KBM-7 (cell line): ENCODE data around the gene PPA1.
"Not testable (repeated sequence)": the region's sequence is repeated elsewhere in the genome, so short reads cannot be mapped to it uniquely, and the experiment has no call there.

Experiments used
- DNase-seq: peaks from one replicate; pipeline ENCODE4 v3.0.0-alpha.2; 2015
- in situ Hi-C: fragments of 300-500 bp; cut with MboI; formaldehyde crosslinking; loops from 2 replicates; pipeline ENCODE4 v1.14.3; 2020; ENCODE audit warnings: low sequenced_read_pairs, low pct_unique_long_range_greater_than_20kb, mixed read lengths

PPA1 gene

DNA sequence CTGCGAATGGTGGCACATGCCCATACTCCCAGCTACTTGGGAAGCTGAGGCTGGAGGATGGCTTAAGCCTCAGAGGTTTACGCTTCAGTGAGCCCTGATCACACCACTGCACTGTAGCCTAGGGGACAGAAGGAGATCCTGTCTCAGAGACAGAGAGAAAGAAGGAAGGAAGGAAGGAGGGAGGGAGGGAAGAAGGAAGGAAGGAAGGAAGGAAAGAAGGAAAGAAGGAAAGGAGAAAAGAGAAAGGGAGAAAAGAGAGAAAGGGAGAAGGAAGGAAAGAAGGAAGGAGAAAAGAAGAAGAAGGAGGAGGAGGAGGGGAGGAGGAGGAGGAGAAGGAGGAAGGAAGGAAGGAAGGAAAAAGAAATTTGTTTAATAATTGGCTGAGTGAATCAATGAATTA lies 49.9 kb downstream of the PPA1 start:
- DNase-seq: no peak
- in situ Hi-C loops: no loop called here

DNA sequence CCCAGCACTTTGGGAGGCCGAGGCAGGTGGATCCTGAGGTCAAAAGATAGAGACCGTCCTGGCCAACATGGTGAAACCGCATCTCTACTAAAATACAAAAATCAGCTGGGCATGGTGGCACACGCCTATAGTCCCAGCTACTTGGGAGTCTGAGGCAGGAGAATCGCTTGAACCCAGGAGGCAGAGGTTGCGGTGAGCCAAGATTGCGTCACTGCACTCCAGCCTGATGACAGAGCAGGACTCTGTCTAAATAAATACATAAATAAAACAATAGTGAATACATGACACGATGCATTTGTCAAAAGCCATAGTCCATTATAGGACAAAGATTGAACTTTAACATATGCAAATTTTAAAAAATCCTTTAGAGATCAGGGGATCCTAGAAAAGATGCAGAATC lies 54.0 kb downstream of the PPA1 start:
- in situ Hi-C loops, DNase-seq: not testable (repeated sequence)

DNA sequence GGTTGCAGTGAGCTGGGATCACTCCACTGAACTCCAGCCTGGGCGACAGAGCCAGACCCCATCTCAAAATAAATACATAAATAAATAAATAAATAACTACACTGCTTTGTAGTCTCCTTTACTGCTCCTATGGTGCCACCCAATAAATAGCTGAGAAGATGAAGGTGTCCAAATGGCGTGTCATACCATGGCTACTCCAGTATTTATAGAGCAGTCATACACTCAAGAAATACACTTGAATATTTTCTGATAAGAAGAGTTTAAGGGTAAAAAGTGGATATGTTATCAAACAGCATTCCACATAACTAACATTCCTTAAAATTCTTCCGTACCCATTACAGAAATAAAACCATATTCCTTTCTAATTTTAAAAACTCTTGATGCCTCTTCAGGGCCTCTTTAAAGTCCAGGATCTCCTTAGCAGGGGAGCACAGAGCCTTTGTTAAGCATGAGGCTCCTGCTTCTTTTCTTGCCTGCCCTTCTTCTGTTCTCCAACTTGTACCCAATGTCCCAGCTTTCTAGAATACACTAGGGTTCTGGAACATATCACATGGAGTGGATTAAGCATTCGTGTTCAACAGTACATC lies 55.0 kb downstream of the PPA1 start:
- in situ Hi-C loops: no loop called here
- DNase-seq: no peak

DNA sequence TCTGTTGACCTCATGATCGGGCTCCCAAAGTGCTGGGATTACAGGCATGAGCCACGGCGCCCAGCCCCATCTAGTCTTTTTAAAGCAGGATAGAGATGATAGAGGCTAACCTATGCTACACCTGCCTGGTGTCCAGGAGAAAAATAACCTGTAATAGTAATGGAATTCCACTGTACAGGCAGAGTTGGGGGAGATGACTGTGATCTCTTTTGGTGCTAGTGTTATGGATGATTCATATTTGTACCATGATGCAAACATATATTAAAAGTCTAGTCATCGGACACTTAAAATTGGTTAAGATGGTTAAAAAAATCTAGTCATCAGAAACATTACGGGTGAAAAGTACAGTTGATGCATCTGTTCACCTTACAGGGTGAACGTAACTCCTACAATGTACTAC lies 56.8 kb downstream of the PPA1 start:
- DNase-seq: no peak
- in situ Hi-C loops: no loop called here

DNA sequence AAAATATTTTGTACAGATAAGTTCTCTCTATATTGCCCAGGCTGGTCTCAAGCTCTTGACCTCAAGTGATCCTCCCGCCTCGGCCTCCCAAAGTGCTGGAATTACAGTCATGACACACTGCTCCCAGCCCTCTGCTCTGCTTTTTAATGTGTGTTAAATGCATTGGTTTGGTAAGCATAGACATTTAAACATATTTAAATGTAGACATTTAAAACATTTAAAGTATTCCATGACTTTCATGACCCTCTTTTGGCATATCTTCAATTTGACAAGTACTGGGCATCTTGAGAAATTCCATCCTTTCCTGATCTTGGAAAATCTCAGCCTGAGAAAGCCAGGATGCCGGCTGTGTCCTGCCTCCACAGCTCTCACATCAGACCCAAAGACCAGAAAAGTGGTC lies 57.7 kb downstream of the PPA1 start:
- DNase-seq: no peak
- in situ Hi-C loops: no loop called here

DNA sequence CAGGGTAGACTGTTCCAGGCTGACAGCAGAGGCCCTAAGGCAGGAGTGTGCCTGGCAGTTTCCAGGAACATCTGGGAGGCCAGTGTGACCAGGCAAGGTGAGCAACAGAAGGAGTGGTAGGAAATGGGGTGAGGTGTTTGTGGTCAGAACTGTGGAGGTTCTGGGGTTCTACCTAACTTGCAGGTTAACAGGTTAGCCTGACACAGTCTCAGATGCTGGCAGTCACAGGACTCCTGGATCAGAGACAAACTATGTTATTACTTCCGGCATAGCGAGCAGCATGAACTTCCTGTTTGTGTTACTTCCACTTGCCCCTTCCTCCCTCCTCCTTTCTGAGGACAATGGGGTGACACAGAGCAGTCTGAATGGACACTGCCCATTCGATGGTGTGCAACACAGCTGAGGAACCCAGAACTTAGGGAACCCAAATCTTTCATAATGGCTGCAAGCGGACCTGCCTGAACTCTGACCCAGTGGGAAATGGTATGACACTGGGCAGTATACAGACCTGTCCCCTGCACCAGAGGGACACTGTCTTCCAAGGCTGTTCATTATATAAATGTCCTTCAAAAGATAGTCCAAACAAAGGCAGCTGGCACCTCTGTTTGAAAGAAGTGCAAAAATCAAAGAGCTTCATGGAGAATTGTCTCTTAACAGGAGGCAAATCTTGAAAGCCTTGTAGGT lies 59.0 kb downstream of the PPA1 start:
- in situ Hi-C loops: no loop called here
- peak; percentile 51 for DNase-seq

GRCh38 chr10:70169649-70170364 lies 63.4 kb downstream of the PPA1 start:
- DNase-seq: peak; percentile 43
- in situ Hi-C loops: no loop called here

GRCh38 chr10:70169011-70169410 lies 64.2 kb downstream of the PPA1 start:
- in situ Hi-C loops: no loop called here
- DNase-seq: peak; percentile 36

- no peak for DNase-seq
- in situ Hi-C loops: no loop called here
Measured at GRCh38 chr10:70167246-70167645, 66.0 kb downstream of the PPA1 start.

DNA sequence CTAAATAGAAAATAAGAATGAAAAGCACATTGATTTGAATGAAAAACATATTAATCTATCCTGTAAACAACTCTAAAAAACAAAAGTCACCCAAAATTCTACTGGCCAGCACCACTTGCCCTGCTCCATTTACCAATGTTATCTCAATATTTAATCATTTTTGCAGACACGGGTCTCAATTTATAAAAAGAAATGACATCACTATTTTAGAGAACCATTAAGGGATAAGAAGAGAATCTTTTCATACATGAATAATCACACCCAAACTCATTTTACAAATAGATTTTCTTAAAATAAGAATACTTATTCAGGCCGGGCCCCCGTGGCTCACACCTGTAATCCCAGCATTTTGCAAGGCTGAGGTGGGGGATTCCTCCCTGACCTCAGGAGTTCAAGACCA lies 66.8 kb downstream of the PPA1 start:
- DNase-seq: no peak
- in situ Hi-C loops: no loop called here

DNA sequence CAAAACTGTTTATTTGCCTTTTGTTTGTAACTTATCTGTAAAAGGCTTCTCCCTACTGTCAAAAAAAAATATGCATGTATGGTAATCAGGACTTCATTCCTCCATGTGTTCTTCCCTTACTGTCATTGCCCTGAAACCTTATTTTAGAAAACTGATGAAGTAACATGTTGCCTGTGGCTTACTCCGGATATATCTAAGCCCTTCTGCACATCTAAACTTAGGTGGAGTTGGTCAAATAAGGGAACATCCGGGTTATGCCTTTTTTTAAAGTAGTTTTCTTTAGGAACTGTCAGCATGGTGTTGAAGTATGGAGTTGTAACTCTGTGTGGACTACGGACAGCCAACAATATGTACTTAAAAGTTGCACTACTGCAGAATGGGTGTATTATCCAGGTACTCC lies 69.1 kb downstream of the PPA1 start:
- peak; percentile 76 for DNase-seq
- in situ Hi-C loops: no loop called here

- no peak for DNase-seq
- in situ Hi-C loops: no loop called here
Measured at GRCh38 chr10:70163448-70163847, 69.8 kb downstream of the PPA1 start.

GRCh38 chr10:70162892-70163201 lies 70.4 kb downstream of the PPA1 start:
- in situ Hi-C loops: no loop called here
- DNase-seq: peak; percentile 20

GRCh38 chr10:70162151-70162891 lies 70.9 kb downstream of the PPA1 start:
- in situ Hi-C loops: no loop called here
- DNase-seq: no peak

DNA sequence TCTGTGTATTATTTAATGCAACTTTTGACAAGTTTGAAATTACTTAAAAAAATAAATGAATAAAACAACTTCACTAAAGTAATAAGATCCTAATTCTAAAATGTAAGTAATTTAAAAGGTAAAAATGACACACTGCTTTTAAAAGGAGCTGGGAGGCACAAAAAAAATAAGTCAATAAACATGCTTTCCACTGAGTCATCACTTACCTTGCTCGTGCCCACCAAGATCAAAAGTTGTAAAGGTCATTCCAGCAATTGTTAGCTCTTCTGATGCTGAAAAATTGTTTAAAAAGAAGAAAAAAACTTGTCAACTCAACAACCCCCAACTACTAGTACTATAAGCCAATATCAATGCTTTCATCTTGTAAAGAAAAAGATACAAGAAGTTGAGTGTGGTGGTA lies 72.4 kb downstream of the PPA1 start:
- in situ Hi-C loops: no loop called here
- no peak for DNase-seq

DNA sequence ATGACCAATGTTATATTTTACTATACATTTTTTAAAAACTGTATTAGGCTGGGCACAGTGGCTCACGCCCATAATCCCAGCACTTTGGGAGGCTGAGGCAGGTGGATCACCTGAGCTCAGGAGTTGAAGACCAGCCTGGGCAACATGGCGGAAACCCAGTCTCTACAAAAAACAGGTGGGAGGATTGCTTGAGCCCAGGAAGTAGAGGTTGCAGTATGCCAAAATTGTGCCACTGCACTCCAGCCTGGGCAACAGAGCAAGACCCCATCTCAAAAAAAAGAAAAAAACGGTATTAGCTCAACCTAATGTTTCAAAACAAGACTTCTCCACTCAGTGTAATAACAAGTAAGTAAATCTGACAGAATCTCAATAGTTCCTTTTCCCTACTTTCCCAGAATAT lies 73.9 kb downstream of the PPA1 start:
- in situ Hi-C loops, DNase-seq: not testable (repeated sequence)

- no peak for DNase-seq
- in situ Hi-C loops: no loop called here
Measured at GRCh38 chr10:70158113-70158512, 75.1 kb downstream of the PPA1 start.

- DNase-seq: no peak
- in situ Hi-C loops: no loop called here
Measured at GRCh38 chr10:70155255-70155838, 77.9 kb downstream of the PPA1 start.
